Chondrocyte (in vitro differentiated cells): Measurements from ENCODE around the gene RAP2A. TPM values are rescaled to one million over a fixed set of nuclear protein-coding genes. Genes with fewer than 3 reads are reported as not detected.

ENCODE experiments used
- DNase-seq: peaks from one replicate; pipeline ENCODE4 v3.0.0; 2021; ENCODE audit warnings: mixed read lengths, low spot score
- H3K27ac Mint-ChIP-seq: one replicate; pipeline ENCODE4 v1.8.0; 2021; ENCODE audit warnings: mild to moderate bottlenecking, moderate library complexity, mixed read lengths; ENCODE audit not compliant: unreplicated experiment
- H3K27me3 Mint-ChIP-seq: 2 replicates; pipeline ENCODE4 v1.8.0; 2021; ENCODE audit warnings: low read depth, mixed read lengths
- H3K36me3 Mint-ChIP-seq: 2 replicates; pipeline ENCODE4 v1.8.0; 2021; ENCODE audit warnings: low read depth, mixed read lengths
- H3K4me1 Mint-ChIP-seq: 2 replicates; pipeline ENCODE4 v1.8.0; 2021; ENCODE audit warnings: low read depth, mild to moderate bottlenecking, mixed read lengths
- H3K4me3 Mint-ChIP-seq: one replicate; pipeline ENCODE4 v1.8.0; 2021; ENCODE audit warnings: mild to moderate bottlenecking, moderate library complexity, mixed read lengths; ENCODE audit not compliant: unreplicated experiment
- H3K9me3 Mint-ChIP-seq: 2 replicates; pipeline ENCODE4 v1.8.0; 2021; ENCODE audit warnings: low read depth, mixed read lengths
- total RNA-seq: library from RNA; stranded (reverse); gene quantifications from 3 replicates; pipeline ENCODE4 v1.2.1, GENCODE V29; 2021
- TF ChIP-seq, protein P1 (sequence below): fragments of 200-600 bp; sonication (generic); IDR thresholded peaks from 2 replicates; pipeline ENCODE4 v1.5.0; 2021; ENCODE audit warnings: antibody characterized with exemption, mild to moderate bottlenecking, moderate library complexity

Gene RAP2A
- total RNA-seq, 1 donor from 2014 or later = 48.0 TPM

DNA sequence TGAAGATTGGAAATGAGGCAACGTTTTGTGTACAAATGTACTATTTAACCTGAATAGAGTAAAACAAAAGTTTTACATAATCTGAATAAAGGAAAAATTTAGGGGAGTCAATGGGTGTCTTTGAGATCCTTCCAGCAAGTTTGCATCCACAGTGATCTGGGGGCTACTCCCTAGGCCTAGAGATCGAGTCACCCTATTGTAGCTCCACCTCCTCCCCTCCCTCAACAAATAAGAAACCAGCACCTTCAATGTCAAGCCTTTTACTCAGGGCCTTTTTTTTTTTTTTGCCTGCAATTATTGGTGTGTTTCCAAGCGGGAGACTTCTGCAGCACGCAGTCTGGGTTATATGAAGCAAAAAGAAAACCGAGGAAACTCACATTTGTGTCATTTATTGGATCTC lies 16.3 kb upstream of the RAP2A start:
- H3K9me3 Mint-ChIP-seq = no peaks in the 10 kb centered on the region
- H3K4me3 Mint-ChIP-seq = no peak overlapping the region
- no peaks in the 10 kb centered on the region for H3K36me3 Mint-ChIP-seq
- DNase-seq = no peak
- no peaks in the 10 kb centered on the region for H3K27me3 Mint-ChIP-seq
- H3K4me1 Mint-ChIP-seq = no peaks in the 10 kb centered on the region
- TF ChIP-seq, protein P1, sequence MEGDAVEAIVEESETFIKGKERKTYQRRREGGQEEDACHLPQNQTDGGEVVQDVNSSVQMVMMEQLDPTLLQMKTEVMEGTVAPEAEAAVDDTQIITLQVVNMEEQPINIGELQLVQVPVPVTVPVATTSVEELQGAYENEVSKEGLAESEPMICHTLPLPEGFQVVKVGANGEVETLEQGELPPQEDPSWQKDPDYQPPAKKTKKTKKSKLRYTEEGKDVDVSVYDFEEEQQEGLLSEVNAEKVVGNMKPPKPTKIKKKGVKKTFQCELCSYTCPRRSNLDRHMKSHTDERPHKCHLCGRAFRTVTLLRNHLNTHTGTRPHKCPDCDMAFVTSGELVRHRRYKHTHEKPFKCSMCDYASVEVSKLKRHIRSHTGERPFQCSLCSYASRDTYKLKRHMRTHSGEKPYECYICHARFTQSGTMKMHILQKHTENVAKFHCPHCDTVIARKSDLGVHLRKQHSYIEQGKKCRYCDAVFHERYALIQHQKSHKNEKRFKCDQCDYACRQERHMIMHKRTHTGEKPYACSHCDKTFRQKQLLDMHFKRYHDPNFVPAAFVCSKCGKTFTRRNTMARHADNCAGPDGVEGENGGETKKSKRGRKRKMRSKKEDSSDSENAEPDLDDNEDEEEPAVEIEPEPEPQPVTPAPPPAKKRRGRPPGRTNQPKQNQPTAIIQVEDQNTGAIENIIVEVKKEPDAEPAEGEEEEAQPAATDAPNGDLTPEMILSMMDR = no peak
- no peak overlapping the region for H3K27ac Mint-ChIP-seq

DNA sequence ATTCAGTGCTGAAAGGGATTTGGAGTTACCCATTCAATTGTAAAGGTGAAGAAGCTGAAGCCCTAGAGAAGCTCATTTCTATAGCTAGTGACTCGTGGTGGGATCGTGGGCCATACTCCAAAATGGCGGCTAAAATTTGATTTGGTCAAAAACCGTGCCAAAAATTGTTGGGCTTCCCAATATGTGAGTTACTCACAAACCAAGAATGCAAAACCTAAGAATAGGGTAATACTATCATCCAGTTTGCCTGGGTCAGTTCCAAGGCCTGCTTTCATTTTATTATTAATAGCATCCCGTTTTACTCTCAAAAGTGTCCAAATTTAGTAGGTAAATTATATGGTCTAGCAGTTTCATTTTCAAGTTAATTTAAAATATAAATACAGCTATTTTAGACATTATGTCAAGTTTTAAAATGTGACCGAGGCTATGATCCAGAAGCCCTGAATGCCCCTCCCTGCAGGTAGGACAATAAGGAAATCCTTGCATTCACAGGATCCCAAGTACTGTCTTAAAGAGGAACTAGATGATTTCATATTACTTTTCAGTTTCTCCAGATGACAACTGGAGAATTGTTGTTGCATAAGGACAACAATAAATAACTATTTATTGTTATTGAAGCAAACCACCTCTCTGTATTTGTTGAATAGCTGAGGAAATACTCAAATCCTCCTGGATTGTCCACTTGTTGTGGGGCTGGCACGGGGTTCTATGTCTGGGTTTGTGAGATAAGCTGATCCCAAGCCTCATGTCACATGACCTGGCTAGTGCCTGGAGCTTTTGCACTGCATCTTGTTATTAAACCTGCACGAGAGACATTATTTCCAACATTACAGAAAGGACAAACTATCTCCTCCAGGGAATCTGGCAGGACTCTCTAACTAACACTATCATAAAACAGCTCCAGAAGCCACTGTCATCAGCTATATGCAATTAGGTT lies 11.6 kb upstream of the RAP2A start:
- H3K9me3 Mint-ChIP-seq = peaks cover 2% of the 10 kb centered on the region
- H3K27me3 Mint-ChIP-seq = no peaks in the 10 kb centered on the region
- TF ChIP-seq, protein P1 = no peak
- no peak for DNase-seq
- no peak overlapping the region for H3K4me3 Mint-ChIP-seq
- H3K4me1 Mint-ChIP-seq = no peaks in the 10 kb centered on the region
- H3K27ac Mint-ChIP-seq = no peak overlapping the region
- H3K36me3 Mint-ChIP-seq = no peaks in the 10 kb centered on the region

DNA sequence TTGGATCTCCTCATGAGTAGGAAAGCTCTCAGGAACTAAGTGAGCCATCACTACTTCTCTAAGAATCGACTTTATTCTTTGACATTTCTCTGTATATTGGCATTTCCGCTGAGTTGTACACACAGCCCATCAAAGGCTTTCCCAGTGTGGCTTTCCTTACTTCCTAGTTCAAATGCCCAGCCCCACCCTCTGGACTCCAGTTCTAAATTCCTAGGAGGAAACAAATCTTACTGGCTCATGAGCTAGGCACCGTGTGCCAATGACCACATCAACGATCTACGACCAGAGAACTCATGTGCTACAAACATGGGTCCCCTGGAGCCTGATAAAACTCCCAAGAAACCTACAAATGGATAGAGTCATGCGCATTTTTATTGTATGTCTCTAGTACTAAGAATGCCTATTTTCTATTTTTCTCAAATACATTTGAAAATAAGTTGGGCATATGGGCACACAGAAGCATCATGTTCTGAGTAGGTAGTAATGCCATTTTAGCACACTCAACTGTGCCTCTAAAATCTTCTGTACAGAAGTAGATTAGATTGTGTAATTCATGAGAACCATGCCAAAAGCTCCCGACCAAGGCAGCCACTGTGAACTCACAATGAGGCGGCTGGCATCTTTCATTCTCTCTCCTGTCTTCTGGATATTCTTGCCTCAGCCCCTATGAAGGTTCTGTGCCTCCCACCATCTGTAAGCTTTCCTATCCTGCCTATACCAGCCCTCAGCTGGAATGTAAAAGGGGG lies 10.5 kb upstream of the RAP2A start:
- DNase-seq = no peak
- no peaks in the 10 kb centered on the region for H3K36me3 Mint-ChIP-seq
- no peaks in the 10 kb centered on the region for H3K4me1 Mint-ChIP-seq
- H3K9me3 Mint-ChIP-seq = peaks cover 2% of the 10 kb centered on the region
- H3K27ac Mint-ChIP-seq = no peak overlapping the region
- H3K4me3 Mint-ChIP-seq = no peak overlapping the region
- H3K27me3 Mint-ChIP-seq = no peaks in the 10 kb centered on the region
- TF ChIP-seq, protein P1 = no peak

DNA sequence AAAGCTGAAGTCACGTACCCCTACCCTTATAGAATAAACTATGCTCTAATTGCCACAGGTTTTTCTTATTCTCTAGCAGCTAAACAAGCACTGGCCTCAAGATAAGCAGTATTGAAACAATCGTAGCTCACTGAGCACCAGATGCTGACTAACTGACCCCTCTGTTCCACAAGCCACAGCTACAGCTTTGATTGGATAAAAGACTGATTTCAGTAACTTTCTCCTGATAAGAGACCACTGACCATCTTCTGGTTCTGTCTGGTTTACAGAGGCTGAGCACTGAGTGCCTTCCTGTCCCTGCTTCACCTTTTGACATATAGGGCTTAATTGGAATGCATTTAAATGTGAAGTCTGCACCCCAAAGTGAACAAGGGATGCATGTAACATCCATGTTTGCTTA lies 8.4 kb upstream of the RAP2A start:
- no peak overlapping the region for H3K4me3 Mint-ChIP-seq
- no peak overlapping the region for H3K27ac Mint-ChIP-seq
- H3K36me3 Mint-ChIP-seq = no peaks in the 10 kb centered on the region
- no peaks in the 10 kb centered on the region for H3K27me3 Mint-ChIP-seq
- H3K9me3 Mint-ChIP-seq = peaks cover 2% of the 10 kb centered on the region
- TF ChIP-seq, protein P1 = no peak
- no peak for DNase-seq
- H3K4me1 Mint-ChIP-seq = peaks cover 14% of the 10 kb centered on the region

DNA sequence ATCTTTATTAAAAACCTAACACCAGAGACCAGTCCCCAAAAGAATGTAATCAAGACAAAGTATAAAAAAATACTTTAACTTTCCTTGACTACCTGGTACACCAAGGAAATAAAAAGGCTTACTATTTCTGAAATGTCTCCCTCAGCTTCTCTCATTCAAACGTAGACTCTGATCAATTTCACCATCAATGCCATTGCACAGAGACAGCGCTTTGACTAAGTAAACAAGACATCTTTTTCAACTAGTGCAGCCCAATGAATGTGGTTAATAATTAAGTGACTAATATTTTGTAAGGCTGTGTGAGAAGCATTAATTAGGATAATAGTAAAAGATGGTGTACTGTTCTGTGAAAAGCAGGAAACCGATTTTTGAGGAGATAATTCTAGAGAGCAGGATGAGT lies 7.3 kb upstream of the RAP2A start:
- Mint-ChIP-seq H3K4me3 (no peak overlapping the region), H3K27me3 (no peaks in the 10 kb centered on the region), H3K9me3 (peaks cover 2% of the 10 kb centered on the region), H3K27ac (no peak overlapping the region), H3K36me3 (no peaks in the 10 kb centered on the region), H3K4me1 (peaks cover 20% of the 10 kb centered on the region)
- TF ChIP-seq, protein P1 = no peak
- DNase-seq = no peak
